ENCODE results near the gene PHRF1.

Gene PHRF1

DNA sequence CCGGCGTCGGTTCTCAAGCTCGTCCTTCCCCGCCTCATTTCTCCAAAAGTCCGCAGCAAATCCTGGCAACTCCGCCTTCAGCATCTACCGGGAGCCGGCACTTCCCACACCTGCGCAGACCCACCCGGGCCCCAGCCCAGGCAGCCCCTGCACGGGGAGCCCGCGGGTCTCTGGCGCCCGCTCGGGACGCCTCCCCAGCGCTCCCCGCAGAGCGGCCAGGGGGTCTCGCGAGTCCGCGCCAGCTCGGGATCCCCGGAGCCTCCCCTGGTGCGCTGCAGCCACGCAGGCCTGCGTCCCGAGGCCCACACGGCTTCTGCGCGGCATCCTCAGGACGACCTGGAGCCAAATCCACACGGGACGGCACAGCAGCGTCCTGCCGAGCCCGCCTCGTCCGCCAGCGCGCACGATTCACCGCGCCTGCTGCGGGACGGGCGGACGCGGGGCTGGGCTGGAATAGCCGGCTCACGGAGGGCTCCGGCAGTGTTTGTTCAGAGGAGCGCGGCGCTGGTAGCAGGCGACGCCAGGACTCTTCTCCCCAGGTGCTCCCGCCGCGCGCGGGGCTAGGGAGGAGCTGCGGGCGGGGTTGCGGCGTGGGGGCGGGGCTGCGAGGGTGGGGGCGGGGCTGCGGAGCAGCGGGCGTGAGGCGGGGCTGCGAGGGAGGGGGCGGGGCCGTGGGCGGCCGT, 816 bp upstream of the PHRF1 start:
- DNase-seq, result no peak

DNA sequence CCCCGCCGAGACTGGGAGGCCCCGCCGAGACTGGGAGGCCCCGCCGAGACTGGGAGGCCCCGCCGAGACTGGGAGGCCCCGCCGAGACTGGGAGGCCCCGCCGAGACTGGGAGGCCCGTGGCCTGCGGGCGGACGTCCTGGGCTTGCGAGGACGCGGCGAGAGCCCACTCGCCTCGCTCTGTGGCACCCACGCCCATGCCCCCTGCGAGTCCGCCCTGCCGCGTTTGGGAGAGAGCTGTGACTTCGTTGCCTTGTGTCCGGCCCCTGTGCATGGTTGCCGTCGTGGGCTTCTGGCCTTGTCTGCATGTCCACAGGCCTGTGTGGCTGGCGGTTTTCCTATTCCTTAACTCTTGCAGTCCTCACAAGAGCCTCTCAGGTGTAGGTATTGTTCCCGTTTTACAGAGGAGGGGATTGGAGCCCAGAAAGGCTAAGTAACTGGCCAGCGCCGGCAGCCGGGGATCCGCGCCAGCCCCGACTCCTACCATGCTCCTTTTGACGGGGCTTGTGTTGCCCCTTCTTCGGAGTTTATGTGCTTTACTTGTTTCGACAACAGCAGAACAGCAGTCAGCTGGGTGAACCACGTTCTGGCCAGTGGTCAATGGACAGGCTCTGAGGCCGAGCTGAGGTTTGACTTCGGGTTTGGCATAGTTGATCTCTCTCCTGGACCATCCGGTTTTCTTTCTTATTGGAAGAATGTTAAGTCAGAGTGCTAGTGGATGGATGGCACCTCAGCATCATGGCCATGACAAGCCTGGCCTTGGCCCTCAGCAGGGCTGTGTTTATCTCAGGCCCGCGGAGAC, 741 bp downstream of the PHRF1 start:
- DNase-seq, result no peak

- no peak for DNase-seq
Measured at GRCh38 chr11:577611-577894, 1.3 kb downstream of the PHRF1 start.

DNA sequence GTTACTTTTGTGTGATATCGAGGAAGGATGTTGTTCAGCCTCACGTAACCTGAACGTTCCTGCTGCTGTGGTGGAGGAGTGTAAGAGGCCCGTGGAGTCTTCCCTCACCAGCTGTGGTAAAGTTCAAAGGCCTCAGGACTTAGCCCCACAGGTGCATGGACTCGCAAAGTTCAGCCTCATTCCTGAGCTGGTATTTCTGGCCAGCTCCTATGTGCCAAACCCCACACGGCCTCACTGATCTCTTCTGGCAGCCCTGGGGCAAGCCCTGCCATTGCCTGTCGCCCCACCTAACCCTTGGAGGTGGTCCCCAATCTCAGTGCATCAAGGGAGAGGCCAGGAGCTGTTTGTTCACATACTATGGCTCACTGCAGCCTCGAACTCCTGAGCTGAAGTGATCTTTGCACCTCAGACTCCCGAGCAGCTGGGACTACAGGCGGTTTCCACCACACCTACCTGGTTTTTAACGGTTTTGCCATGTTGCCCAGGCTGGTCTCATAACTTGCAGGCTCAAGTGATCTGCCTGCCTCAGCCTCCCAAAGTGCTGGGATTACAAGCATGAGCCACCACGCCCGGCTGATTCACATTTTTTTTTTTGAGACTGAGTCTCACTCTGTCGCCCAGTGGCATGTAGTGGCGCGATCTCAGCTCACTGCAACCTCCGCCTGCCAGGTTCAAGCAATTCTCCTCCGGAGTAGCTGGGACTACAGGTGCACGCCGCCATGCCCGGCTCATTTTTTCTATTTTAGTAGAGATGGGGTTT, 2.2 kb downstream of the PHRF1 start:
- DNase-seq, result no peak

- no peak for DNase-seq
Measured at GRCh38 chr11:579830-580601, 3.7 kb downstream of the PHRF1 start.

- no peak for DNase-seq
Measured at GRCh38 chr11:581342-581741, 5.1 kb downstream of the PHRF1 start.

DNA sequence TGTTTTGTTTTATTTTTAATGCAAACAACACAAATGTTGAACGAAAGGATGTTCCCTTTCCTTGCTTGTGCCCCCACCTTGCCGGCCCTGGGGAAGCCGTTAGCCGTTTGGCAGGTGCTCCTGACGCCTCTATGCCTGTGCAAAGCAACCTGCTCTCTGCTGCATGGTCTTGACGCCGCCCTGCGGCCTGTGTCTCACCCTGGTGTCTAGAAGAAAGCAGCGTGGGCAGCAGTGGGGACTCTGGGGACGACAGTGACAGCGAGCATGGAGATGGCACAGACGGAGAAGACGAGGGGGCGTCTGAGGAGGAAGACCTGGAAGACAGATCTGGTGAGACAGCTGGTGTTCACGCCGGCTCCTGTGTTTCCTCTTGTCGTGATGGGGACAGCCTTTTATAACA, 5.5 kb downstream of the PHRF1 start:
- no peak for DNase-seq

DNA sequence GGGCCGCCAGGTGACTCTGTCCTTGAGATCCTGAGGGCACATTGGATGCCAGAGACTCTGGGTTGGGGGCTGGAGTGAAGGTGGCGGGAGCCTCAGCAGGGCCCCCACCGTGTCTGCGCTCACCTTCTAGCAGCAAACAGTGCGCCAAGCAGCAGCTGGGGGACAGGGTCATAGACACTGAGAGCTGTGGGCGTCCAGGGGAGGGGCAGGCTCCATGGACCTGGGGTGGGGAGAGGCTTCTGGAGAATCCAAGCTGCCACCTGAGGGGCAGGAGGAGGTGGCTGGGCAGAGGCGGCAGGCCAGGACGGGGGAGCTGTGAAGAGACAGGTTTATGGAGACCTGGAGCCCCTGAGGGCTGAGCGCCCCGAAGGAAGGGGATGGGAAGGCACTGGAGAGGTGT, 8.0 kb downstream of the PHRF1 start:
- DNase-seq, result no peak

DNA sequence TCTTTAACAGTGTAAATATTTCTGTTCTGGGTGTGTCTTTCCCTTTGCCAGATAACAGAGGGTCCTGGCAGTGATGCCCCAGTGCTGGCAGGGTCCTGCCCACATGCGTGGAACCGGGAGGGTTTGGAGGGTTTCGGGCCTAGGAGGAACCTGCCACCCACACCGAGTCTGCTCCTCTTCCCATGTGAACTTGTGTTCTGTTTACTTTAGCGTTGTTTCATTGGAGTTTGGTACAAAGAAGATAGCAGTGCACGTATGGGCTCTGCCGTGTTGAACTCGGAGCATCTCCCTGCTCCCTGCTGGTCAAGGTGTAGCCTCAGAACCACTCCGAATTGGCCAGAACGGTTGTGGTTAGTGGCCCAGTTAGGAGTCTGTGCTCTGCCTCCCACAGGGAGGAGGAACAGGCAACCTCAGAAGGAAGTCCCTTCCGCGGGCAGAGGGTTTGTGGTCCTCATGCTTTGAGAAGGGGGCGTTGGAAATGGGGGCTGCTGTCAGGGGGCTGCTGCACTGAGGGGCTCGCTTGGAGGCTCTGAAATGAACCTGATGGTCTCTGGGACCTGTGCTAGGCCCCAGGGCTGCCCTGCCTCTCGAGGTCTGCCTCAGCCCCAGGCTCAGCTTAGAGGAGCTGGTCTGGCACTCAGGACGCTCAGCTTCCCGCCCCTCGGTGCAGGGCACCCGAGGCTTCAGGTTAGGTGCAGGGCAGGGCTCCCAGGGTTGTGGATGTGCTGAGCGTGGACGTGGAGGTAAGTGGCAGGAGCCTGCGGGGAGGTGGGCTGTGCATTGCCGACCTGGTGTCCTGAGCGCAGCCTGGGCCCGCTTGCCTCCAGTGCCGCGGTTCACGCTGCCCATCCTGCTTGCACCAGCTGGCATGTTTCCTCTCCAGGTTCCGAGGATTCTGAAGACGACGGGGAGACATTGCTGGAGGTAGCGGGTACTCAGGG, 10.4 kb downstream of the PHRF1 start:
- no peak for DNase-seq

- DNase-seq, result no peak
Measured at GRCh38 chr11:587546-587945, 11.3 kb downstream of the PHRF1 start.

- DNase-seq, result peak; percentile 55
Measured at GRCh38 chr11:587978-588380, 11.7 kb downstream of the PHRF1 start.

GRCh38 chr11:589798-590197, 13.5 kb downstream of the PHRF1 start:
- DNase-seq, result no peak

GRCh38 chr11:590997-591396, 14.7 kb downstream of the PHRF1 start:
- DNase-seq, result no peak

GRCh38 chr11:592501-592900, 16.2 kb downstream of the PHRF1 start:
- DNase-seq, result no peak

DNA sequence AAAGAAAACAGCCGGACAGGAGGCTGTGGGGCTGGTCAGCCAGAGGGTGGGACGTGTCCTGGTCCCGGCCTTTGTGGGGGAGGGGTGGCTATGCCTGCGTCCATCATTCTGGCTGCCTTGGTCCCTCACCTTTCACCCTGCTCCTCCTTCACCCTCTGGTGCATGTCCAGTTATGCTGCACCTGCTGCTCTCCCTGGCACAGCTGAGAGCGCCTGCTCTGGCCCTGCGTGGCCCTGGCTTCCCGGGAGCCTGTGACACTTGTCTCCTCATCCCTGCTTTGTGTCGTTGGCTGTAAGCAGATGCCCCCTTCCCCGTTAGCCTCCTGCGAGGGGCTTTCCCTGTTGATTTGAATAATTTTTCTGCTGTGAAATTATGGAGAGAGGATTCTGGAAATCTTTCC, 16.6 kb downstream of the PHRF1 start:
- DNase-seq, result no peak

GRCh38 chr11:593347-593746, 17.1 kb downstream of the PHRF1 start:
- no peak for DNase-seq

GRCh38 chr11:595400-595799, 19.1 kb downstream of the PHRF1 start:
- no peak for DNase-seq

GRCh38 chr11:596374-596773, 20.1 kb downstream of the PHRF1 start:
- no peak for DNase-seq

- DNase-seq, result no peak
Measured at GRCh38 chr11:597166-597725, 21.0 kb downstream of the PHRF1 start.

DNA sequence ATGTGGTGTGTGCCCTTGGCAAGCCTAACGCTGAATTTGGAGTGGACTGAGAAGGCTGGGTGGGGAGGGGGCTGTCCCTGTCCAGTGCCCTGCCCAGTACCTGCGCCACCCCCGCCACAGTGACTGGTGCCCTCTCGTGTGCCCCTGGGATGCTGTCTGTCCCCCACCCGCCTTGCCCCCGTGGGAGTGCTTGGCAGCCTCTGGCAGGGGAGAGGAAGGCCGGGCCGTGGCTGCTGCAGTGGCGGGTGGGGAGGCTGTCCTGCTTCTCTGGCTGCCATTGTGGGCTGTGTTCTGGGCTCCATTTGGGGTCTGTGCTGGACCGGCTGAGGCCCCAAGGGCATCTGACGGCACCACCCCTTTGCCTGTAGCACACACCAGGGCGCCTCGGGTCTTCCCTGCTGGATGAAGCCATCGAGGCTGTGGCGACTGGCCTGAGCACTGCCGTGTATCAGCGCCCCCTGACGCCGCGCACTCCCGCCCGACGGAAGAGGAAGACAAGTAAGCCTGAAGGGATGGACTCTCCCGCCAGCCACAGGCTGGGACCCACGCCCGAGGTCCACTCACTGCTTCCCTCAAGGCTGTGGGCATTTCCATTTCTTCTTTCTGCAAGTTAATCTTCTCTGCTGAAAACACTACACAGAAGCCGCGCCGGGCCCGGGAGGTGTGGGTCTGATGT, 21.9 kb downstream of the PHRF1 start:
- no peak for DNase-seq

- no peak for DNase-seq
Measured at GRCh38 chr11:601573-602245, 25.4 kb downstream of the PHRF1 start.
